Choroid plexus epithelial cell (primary cell): Measurements from ENCODE around the gene GSG1L.

Experiments
- DNase-seq: peaks from one replicate; pipeline ENCODE4 v3.0.0-alpha.2; 2010; ENCODE audit warnings: low read depth
- H3K4me3 ChIP-seq: 2 replicates; pipeline ENCODE4 v1.5.1; 2011; ENCODE audit warnings: low read depth, mild to moderate bottlenecking, control low read depth, low read length, moderate library complexity
- TF ChIP-seq, protein P1 (sequence below): conservative IDR thresholded peaks from 2 replicates; pipeline ENCODE4 v1.5.1; 2011; ENCODE audit warnings: low read depth, mild to moderate bottlenecking, control low read depth, inconsistent platforms, low read length, moderate library complexity

The GSG1L gene

DNA sequence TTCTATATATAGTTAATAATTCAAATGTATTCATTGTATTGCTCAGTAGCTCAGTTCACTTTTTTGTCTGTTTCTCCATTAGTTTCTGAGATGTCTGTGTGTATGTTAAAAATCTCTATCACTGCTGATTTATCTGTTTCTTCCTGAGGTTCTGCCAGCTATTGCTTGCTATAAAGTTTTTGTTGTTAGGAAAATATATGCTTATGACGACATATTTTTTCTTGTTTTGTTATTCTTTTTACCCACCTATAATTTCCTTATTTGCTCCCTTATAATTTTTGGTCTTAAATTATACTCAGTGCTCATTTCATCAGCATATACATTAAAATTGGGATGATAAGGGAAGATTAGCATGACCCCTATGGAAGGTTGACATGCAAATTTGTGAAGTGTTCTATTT, 200.6 kb downstream of the GSG1L start:
- H3K4me3 ChIP-seq = no peak overlapping the region
- no peak for DNase-seq
- TF ChIP-seq, protein P1, sequence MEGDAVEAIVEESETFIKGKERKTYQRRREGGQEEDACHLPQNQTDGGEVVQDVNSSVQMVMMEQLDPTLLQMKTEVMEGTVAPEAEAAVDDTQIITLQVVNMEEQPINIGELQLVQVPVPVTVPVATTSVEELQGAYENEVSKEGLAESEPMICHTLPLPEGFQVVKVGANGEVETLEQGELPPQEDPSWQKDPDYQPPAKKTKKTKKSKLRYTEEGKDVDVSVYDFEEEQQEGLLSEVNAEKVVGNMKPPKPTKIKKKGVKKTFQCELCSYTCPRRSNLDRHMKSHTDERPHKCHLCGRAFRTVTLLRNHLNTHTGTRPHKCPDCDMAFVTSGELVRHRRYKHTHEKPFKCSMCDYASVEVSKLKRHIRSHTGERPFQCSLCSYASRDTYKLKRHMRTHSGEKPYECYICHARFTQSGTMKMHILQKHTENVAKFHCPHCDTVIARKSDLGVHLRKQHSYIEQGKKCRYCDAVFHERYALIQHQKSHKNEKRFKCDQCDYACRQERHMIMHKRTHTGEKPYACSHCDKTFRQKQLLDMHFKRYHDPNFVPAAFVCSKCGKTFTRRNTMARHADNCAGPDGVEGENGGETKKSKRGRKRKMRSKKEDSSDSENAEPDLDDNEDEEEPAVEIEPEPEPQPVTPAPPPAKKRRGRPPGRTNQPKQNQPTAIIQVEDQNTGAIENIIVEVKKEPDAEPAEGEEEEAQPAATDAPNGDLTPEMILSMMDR = no peak

DNA sequence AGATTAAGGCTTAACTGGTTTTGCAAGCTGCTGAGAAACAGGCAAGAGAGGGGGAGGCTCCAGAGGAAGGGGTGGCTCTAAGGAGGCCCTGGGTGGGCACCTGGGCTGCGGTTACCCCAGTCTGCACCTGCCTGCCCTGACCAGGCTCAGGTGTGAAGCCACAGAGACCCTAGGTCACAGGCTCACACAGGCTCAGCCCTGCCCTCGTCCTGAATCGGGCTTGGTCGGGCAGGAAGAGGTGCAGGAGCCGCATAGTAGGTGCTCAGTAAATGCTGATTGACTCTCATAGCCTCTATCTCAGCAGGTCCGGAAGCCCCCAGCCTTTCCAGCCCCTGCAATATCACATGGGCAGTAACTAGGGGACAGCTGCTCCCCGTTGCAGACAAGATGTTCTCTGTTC, 203.4 kb downstream of the GSG1L start:
- TF ChIP-seq, protein P1 = no peak
- H3K4me3 ChIP-seq = no peak overlapping the region
- no peak for DNase-seq

DNA sequence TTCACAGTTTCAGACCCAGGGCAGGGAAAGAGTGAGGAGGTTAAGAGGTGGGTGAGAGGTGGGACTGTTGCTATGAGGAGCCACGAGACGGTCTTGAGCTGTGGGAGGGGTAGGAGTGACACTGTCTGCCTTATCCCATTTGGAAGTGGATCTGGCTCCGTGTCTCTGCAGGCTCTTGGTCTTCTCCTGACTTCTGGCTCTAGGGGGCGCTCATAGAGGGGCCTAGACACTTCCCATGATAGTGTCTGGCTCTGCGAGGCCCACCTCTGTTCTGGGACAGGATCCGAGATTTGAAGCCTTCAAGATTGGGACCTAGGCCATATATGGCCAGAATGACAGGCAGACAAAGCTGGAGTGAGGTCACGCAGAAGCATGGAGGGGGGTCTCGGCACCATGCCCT, 204.5 kb downstream of the GSG1L start:
- TF ChIP-seq, protein P1 = peak; percentile 4
- H3K4me3 ChIP-seq = no peak overlapping the region
- DNase-seq = no peak

DNA sequence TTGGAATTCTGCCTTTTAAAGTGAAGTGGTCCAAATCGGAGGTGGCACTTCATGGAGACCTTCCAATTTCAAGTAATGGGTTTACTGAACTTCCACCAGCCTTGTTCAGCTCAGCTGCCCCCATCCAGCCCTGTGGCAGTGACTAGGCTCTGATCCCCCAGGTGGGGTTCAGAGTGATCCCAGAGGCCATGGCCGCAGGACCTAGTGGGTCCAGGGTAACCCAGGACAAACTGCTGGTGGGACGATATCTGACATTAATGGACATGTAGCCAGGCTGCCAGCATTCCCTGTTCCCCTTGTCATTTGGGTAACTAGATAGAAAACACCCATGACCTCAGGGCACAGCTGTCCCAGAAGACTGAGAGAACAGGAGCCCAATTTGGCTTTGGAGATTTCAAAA, 209.9 kb downstream of the GSG1L start:
- TF ChIP-seq, protein P1 = no peak
- no peak overlapping the region for H3K4me3 ChIP-seq
- no peak for DNase-seq

DNA sequence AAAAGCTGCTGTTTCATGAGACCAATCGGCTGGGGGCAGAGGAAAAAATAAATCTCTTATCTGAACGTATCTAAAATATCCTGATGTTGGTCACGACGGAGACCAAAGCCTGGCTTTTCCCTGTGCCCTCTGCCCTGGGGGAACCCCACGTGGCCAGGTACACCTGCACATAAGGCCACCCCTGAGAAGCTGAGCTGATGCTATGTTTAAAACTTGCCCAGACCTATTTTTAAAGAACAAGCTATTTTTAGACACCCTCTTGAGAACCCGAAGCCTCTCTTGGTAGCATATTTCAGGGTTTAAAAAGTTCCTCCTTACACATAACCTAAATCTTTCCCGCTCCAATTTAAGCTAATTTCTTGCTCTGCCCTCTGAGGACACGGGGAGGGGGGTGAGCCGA, 210.4 kb downstream of the GSG1L start:
- no peak overlapping the region for H3K4me3 ChIP-seq
- DNase-seq = no peak
- TF ChIP-seq, protein P1 = no peak

DNA sequence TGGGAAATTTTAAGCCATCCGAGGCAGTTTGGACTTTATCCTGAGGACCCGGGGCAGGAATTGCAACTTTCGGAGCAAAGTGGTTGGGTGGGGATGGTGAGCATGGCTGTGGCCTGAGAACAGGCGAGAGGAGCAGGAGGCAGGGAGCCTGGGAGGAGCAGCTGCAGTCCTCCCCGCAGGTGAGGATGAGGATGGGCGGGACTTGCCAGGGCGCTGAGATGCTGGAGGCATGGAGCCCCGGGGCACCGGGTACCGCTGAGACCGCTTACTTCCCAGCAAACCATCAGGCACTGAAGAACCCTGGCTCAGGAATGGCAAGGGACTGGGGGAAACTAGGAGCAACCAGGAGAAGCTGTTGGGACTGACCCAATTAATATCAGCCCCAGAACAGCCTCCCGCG, 210.8 kb downstream of the GSG1L start:
- H3K4me3 ChIP-seq = no peak overlapping the region
- TF ChIP-seq, protein P1 = no peak
- DNase-seq = no peak

DNA sequence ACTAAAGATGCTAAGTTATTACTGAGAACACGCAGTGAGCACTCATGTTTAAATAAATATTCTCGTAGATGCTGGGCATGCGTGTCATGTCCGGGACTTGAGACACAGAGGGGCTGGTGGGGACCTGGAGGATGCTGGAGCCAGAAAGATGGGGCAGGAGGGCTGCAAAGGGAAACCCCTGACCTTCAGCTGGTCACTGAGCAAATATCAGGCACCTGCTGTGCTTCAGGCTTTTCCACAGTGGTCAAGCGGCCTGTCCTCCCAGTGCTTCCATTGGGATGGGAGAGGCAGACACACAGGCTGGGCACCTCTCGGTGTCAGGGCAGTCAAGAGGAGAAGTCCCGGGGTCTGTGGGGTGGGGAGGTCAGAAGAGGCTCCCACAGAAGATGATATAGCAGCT, 211.4 kb downstream of the GSG1L start:
- no peak for DNase-seq
- TF ChIP-seq, protein P1 = no peak
- H3K4me3 ChIP-seq = no peak overlapping the region
